HG03378 (cell line): ENCODE data around the gene COL4A1.

Experiments used
- ATAC-seq: cut with Tn5 transposase; IDR thresholded peaks from one replicate; pipeline ENCODE4 v1.9.1; 2021; ENCODE audit warnings: mild to moderate bottlenecking, moderate library complexity; ENCODE audit not compliant: unreplicated experiment

The COL4A1 gene

GRCh38 chr13:110179116-110179856, 127.7 kb downstream of the COL4A1 start:
- no peak for ATAC-seq

GRCh38 chr13:110177790-110178189, 129.2 kb downstream of the COL4A1 start:
- ATAC-seq: no peak

GRCh38 chr13:110176431-110176830, 130.5 kb downstream of the COL4A1 start:
- no peak for ATAC-seq

GRCh38 chr13:110173247-110173818, 133.6 kb downstream of the COL4A1 start:
- no peak for ATAC-seq

- ATAC-seq: no peak
Observed at GRCh38 chr13:110170882-110171281, 136.1 kb downstream of the COL4A1 start.

GRCh38 chr13:110170020-110170790, 136.8 kb downstream of the COL4A1 start:
- no peak for ATAC-seq

- no peak for ATAC-seq
Observed at GRCh38 chr13:110168999-110169933, 137.7 kb downstream of the COL4A1 start.

- ATAC-seq: no peak
Observed at GRCh38 chr13:110166598-110166997, 140.4 kb downstream of the COL4A1 start.

GRCh38 chr13:110164706-110165105, 142.3 kb downstream of the COL4A1 start:
- ATAC-seq: no peak

- ATAC-seq: no peak
Observed at GRCh38 chr13:110162866-110163658, 143.9 kb downstream of the COL4A1 start.

GRCh38 chr13:110162053-110162452, 144.9 kb downstream of the COL4A1 start:
- no peak for ATAC-seq

GRCh38 chr13:110161112-110161882, 145.7 kb downstream of the COL4A1 start:
- no peak for ATAC-seq

- ATAC-seq: no peak
Observed at GRCh38 chr13:110158226-110158625, 148.7 kb downstream of the COL4A1 start.

GRCh38 chr13:110157718-110158117, 149.2 kb downstream of the COL4A1 start:
- ATAC-seq: no peak

GRCh38 chr13:110156301-110157049, 150.5 kb downstream of the COL4A1 start:
- no peak for ATAC-seq

GRCh38 chr13:110155072-110155471, 151.9 kb downstream of the COL4A1 start:
- ATAC-seq: no peak

- no peak for ATAC-seq
Observed at GRCh38 chr13:110154410-110154933, 152.5 kb downstream of the COL4A1 start.

- ATAC-seq: no peak
Observed at GRCh38 chr13:110152351-110152750, 154.6 kb downstream of the COL4A1 start.
